Esophagus (tissue), 2 donors: Measurements from ENCODE around the gene TFAM. TPM values are rescaled to one million over a fixed set of nuclear protein-coding genes. Genes with fewer than 3 reads are reported as not detected.

Experiments used
- H3K27ac ChIP-seq, 2 donors: one replicate each; pipeline ENCODE4 v1.5.1; 2013; ENCODE audit warnings: low read depth in 2 of 2, mild to moderate bottlenecking in 2 of 2, inconsistent platforms in 1 of 2, low read length in 1 of 2, moderate library complexity in 1 of 2
- H3K27me3 ChIP-seq, 2 donors: one replicate each; pipeline ENCODE4 v1.6.1; 2013; ENCODE audit warnings: low read length in 2 of 2, control low read depth in 1 of 2, mild to moderate bottlenecking in 1 of 2; ENCODE audit not compliant: insufficient read depth in 2 of 2, control insufficient read depth in 1 of 2
- H3K36me3 ChIP-seq, 2 donors: one replicate each; pipeline ENCODE4 v1.6.1; 2013; ENCODE audit warnings: low read length in 1 of 2; ENCODE audit not compliant: control insufficient read depth in 2 of 2, insufficient read depth in 2 of 2
- H3K4me1 ChIP-seq, 2 donors: one replicate each; pipeline ENCODE4 v1.6.1; 2013; ENCODE audit warnings: low read length in 1 of 2; ENCODE audit not compliant: control insufficient read depth in 2 of 2, insufficient read depth in 2 of 2
- H3K4me3 ChIP-seq, 2 donors: one replicate each; pipeline ENCODE4 v1.5.1; 2013; ENCODE audit warnings: low read length in 2 of 2, mild to moderate bottlenecking in 2 of 2, low read depth in 1 of 2, moderate library complexity in 1 of 2
- H3K9me3 ChIP-seq, 2 donors: one replicate each; pipeline ENCODE4 v1.6.1; 2013; ENCODE audit warnings: mild to moderate bottlenecking in 2 of 2, low read depth in 1 of 2, low read length in 1 of 2, moderate library complexity in 1 of 2; ENCODE audit not compliant: control insufficient read depth in 2 of 2, insufficient read depth in 1 of 2
- WGBS, 2 donors: extraction: QIAGEN DNeasy Blood & Tissue Kit; methylation state at CpG; one replicate each; pipeline ENCODE4 v1.1.7; 2013; 5-methylcytosine and 5-hydroxymethylcytosine counted together
- polyA plus RNA-seq, 2 donors: library from polyadenylated mRNA; stranded (reverse); fragments of 200-250 nt; gene quantifications; one replicate each; pipeline ENCODE4 v1.2.3, GENCODE V29; 2013
- donor health status: healthy with polysubstance abuse.
- donor health status: Bipolar disorder and iron deficiency.

TFAM gene
- polyA plus RNA-seq, 2 donors = 3.6 to 10.2 TPM

GRCh38 chr10:58352956-58353610 lies 32.1 kb upstream of the TFAM start:
- Histone ChIP-seq H3K4me3 (no peak overlapping the region), H3K4me1 (peaks cover 0 to 2% of the 10 kb centered on the region in 2 donors), H3K27me3 (no peaks in the 10 kb centered on the region), H3K36me3 (no peaks in the 10 kb centered on the region), H3K9me3 (no peaks in the 10 kb centered on the region), H3K27ac (no peak overlapping the region)
- 68 to 71% methylated on average over 2 of the region's 2 CpGs for WGBS, 2 donors

- Histone ChIP-seq H3K36me3 (no peaks in the 10 kb centered on the region), H3K4me1 (peaks cover 0 to 7% of the 10 kb centered on the region in 2 donors), H3K27ac (no peak overlapping the region), H3K27me3 (no peaks in the 10 kb centered on the region), H3K9me3 (no peaks in the 10 kb centered on the region), H3K4me3 (no peak overlapping the region)
- 52 to 54% methylated on average over 2 of the region's 2 CpGs for WGBS, 2 donors
Measured at GRCh38 chr10:58356756-58357155, 28.5 kb upstream of the TFAM start.

GRCh38 chr10:58358314-58358933 lies 26.8 kb upstream of the TFAM start:
- Histone ChIP-seq H3K9me3 (no peaks in the 10 kb centered on the region), H3K36me3 (no peaks in the 10 kb centered on the region), H3K27ac (no peak overlapping the region), H3K4me3 (no peak overlapping the region), H3K27me3 (no peaks in the 10 kb centered on the region), H3K4me1 (peaks cover 0 to 5% of the 10 kb centered on the region in 2 donors)
- 79 to 83% methylated on average over 4 of the region's 4 CpGs for WGBS, 2 donors

- Histone ChIP-seq H3K4me1 (peaks cover 0 to 5% of the 10 kb centered on the region in 2 donors), H3K9me3 (no peaks in the 10 kb centered on the region), H3K36me3 (no peaks in the 10 kb centered on the region), H3K27ac (no peak overlapping the region), H3K27me3 (no peaks in the 10 kb centered on the region), H3K4me3 (no peak overlapping the region)
- WGBS, 2 donors = 93 to 96% methylated on average over 1 of the region's 1 CpG
Measured at GRCh38 chr10:58358947-58359346, 26.3 kb upstream of the TFAM start.

- H3K27me3 ChIP-seq = no peaks in the 10 kb centered on the region
- H3K4me3 ChIP-seq = no peak overlapping the region
- 94% methylated on average over 3 of the region's 3 CpGs for WGBS, 2 donors
- H3K4me1 ChIP-seq = peaks cover 0 to 5% of the 10 kb centered on the region in 2 donors
- no peaks in the 10 kb centered on the region for H3K9me3 ChIP-seq
- no peaks in the 10 kb centered on the region for H3K36me3 ChIP-seq
- no peak overlapping the region for H3K27ac ChIP-seq
Measured at GRCh38 chr10:58359541-58359940, 25.7 kb upstream of the TFAM start.

- H3K36me3 ChIP-seq = no peaks in the 10 kb centered on the region
Measured at GRCh38 chr10:58360412-58361004, 24.7 kb upstream of the TFAM start.

DNA sequence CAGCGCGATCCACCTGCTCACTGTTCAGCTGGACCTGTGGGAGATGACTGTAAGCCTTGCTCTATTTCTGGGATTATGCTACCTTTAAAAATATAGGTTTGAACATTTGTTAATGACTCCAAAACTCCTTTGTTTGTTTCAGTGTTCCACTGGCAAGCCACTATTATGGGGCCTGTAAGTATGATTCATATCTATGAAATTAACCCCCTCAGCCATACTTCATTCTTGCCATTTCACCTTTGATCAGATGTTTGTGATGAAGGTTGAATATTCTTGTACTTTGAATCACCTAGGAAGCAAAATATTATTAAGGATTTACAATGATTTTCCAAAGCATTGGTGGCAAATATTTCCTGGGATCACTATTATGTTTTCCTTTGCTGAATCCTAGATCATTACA lies 23.9 kb upstream of the TFAM start:
- WGBS, 2 donors = 100% methylated on average over 2 of the region's 2 CpGs

More at GRCh38 chr10:58360412-58361004, 24.7 kb upstream of the TFAM start:
- no peaks in the 10 kb centered on the region for H3K9me3 ChIP-seq
- no peak overlapping the region for H3K4me3 ChIP-seq
- H3K27ac ChIP-seq = no peak overlapping the region
- H3K4me1 ChIP-seq = peaks cover 0 to 5% of the 10 kb centered on the region in 2 donors
- H3K27me3 ChIP-seq = no peaks in the 10 kb centered on the region
- 79 to 85% methylated on average over 9 of the region's 9 CpGs for WGBS, 2 donors

DNA sequence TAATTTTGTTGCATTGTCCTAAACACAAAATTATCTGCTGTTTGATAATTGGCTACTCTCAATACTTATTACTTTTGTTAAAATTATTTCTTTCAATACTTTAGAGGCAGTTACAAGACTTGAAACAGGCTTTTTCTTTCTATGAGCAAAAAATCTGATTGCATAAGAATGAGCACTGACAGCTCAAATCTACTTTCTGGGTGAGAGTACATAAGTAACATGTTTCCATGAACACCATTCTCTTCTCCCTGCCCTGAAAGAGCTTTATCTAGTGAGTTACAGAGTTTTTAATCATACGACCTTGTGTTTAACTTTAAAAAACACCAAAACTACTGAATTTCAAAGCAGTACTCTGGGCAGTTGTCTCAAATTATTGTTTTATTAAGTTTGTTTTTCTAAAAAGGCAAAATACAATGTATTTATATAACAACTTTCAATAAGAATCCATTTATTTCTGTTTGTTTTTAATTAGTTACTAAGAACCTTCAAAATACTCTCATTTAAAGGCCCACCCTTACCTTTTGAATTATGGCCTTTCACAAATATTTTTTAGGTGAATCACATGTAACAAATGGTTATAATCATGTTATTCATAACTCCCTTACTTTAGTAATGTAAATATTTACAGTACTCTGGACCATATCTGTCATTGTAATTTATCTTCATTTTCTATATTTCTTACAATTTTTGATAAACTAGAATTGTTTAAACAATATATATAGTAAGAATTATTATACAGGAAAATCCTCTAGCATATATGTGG lies 23.0 kb upstream of the TFAM start:
- no peak overlapping the region for H3K27ac ChIP-seq
- no peak overlapping the region for H3K4me3 ChIP-seq
- peaks cover 0 to 5% of the 10 kb centered on the region in 2 donors for H3K4me1 ChIP-seq
- no peaks in the 10 kb centered on the region for H3K27me3 ChIP-seq
- H3K36me3 ChIP-seq = no peaks in the 10 kb centered on the region
- 85 to 87% methylated on average over 1 of the region's 1 CpG for WGBS, 2 donors
- no peaks in the 10 kb centered on the region for H3K9me3 ChIP-seq

More for the DNA sequence above, 23.9 kb upstream of the TFAM start:
- no peak overlapping the region for H3K27ac ChIP-seq
- H3K4me3 ChIP-seq = no peak overlapping the region
- H3K27me3 ChIP-seq = no peaks in the 10 kb centered on the region
- peaks cover 0 to 5% of the 10 kb centered on the region in 2 donors for H3K4me1 ChIP-seq
- H3K36me3 ChIP-seq = no peaks in the 10 kb centered on the region
- H3K9me3 ChIP-seq = no peaks in the 10 kb centered on the region

DNA sequence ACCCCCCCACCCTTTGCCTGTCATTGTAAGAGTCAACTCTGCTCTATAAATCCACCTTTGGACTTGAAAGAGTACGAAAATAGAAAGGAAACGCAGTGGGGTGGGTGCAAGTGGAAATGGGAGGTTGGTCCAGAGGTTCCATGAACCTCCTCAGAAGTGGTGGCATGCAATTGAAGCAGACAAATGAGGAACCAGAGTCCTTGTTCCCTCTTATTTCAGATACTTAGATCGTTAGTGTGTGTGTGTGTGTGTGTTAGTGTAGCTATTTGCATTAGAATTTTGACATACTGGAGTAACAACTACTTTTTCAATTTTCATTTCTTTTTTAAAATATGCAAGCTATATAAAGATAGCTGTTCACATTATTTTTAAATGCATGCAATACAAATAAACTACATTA lies 18.1 kb upstream of the TFAM start:
- WGBS, 2 donors = 86 to 90% methylated on average over 3 of the region's 3 CpGs

More for the DNA sequence above, 18.1 kb upstream of the TFAM start:
- no peak overlapping the region for H3K27ac ChIP-seq
- no peaks in the 10 kb centered on the region for H3K9me3 ChIP-seq
- no peaks in the 10 kb centered on the region for H3K27me3 ChIP-seq
- no peak overlapping the region for H3K4me3 ChIP-seq
- H3K36me3 ChIP-seq = no peaks in the 10 kb centered on the region
- H3K4me1 ChIP-seq = no peaks in the 10 kb centered on the region
